Gastroesophageal sphincter (tissue), 4 donors: ENCODE results near the gene C2CD4B. TPM values are rescaled to one million over a fixed set of nuclear protein-coding genes. Genes with fewer than 3 reads are reported as not detected.

ENCODE experiments used
- ATAC-seq: fragments of 150-250 bp; one replicate; pipeline ENCODE4 v1.9.1; 2016; ENCODE audit warnings: mild to moderate bottlenecking, moderate library complexity
- H3K27ac ChIP-seq, 4 donors: fragments of 200-600 bp; sonication (generic) in 3 of 4; 1 replicate in 3 of 4; 2 replicates in 1 of 4; pipeline ENCODE4 v1.5.1; 2016 to 2019
- H3K27me3 ChIP-seq: fragments of 200-600 bp; sonication (generic); one replicate; pipeline ENCODE4 v1.5.1; 2019
- H3K36me3 ChIP-seq, 2 donors: fragments of 200-600 bp; sonication (generic); one replicate each; pipeline ENCODE4 v1.5.1; 2019; ENCODE audit warnings: control low read depth in 1 of 2
- H3K4me1 ChIP-seq, 3 donors: fragments of 200-600 bp; sonication (generic); 1 replicate in 2 of 3; 2 replicates in 1 of 3; pipeline ENCODE4 v1.5.1; 2016 to 2019; ENCODE audit warnings: control low read depth in 2 of 3
- H3K4me3 ChIP-seq, 2 donors: fragments of 200-600 bp; sonication (generic); one replicate each; pipeline ENCODE4 v1.5.1; 2019; ENCODE audit warnings: mild to moderate bottlenecking in 1 of 2, moderate library complexity in 1 of 2
- H3K9me3 ChIP-seq, 3 donors: fragments of 200-600 bp; sonication (generic); one replicate each; pipeline ENCODE4 v1.5.1; 2017 to 2019; ENCODE audit warnings: control low read depth in 2 of 3
- CTCF ChIP-seq, 4 experiments: fragments of 200-600 bp in 2 of 4; fragments of 450-650 bp in 2 of 4; sonication (generic) in 1 of 4; IDR thresholded peaks; one replicate each; pipeline ENCODE4 v1.5.1; 2017 to 2019; ENCODE audit warnings: antibody characterized with exemption in 4 of 4, mild to moderate bottlenecking in 2 of 4, moderate library complexity in 2 of 4
- EP300 ChIP-seq: sonication (generic); formaldehyde crosslinking; IDR thresholded peaks from one replicate; pipeline ENCODE4 v1.6.1; 2017; ENCODE audit warnings: antibody characterized with exemption, mild to moderate bottlenecking
- POLR2A ChIP-seq, 2 donors: fragments of 450-650 bp; IDR thresholded peaks; one replicate each; pipeline ENCODE4 v1.6.1; 2017; ENCODE audit warnings: antibody characterized with exemption in 2 of 2, mild to moderate bottlenecking in 2 of 2, moderate library complexity in 1 of 2
- POLR2AphosphoS5 ChIP-seq: sonication (generic); formaldehyde crosslinking; IDR thresholded peaks from one replicate; pipeline ENCODE4 v1.6.1; 2017; ENCODE audit warnings: antibody characterized with exemption
- WGBS, 2 donors: methylation state at CpG; one replicate each; pipeline ENCODE4 v1.1.5; 2018; ENCODE audit warnings: low coverage in 1 of 2; 5-methylcytosine and 5-hydroxymethylcytosine counted together
- total RNA-seq, 4 donors: library from RNA; depleted of rRNA; stranded (reverse); fragments of >200 nt; gene quantifications; one replicate each; pipeline ENCODE4 v1.1.0, GENCODE V29; 2016

The C2CD4B gene
- total RNA-seq, 4 donors from 2014 or later = 0.17 to 2.7 (median 1.1) TPM

- H3K27ac ChIP-seq = no peak overlapping the region
- H3K4me3 ChIP-seq = no peak overlapping the region
- H3K9me3 ChIP-seq = no peaks in the 10 kb centered on the region
- H3K27me3 ChIP-seq = peaks cover 13% of the 10 kb centered on the region
- WGBS, 2 donors = 83 to 92% methylated on average over 5 of the region's 5 CpGs
- TF ChIP-seq CTCF (IDR thresholded peaks at IDR 0.05) (no peak), POLR2A (IDR thresholded peaks at IDR 0.05) (no peak), POLR2AphosphoS5 (no peak), EP300 (no peak)
- H3K36me3 ChIP-seq = no peaks in the 10 kb centered on the region
- no peaks in the 10 kb centered on the region for H3K4me1 ChIP-seq
- ATAC-seq = no peak
These were observed 23.7 kb upstream of the C2CD4B start for GRCh38 chr15:62188744-62189143.

DNA sequence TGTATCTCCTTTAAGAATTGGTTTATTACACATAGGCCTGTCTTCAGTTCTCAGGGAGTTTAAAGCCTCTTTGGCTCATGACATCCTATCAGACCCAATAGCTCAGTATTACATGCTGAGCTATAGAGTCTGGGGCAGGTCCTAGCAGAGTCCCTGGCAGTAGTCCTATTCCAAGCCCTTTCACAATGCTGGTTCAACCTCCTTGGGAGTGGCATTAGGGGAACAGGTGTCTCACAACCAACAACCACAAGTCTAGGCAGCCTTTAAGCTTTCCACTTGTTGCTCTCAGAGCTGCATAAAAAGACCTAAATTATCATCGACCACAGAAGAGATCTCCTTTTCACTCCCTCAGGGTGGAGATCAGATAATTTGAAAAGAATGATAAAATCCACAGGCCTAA lies 22.8 kb upstream of the C2CD4B start:
- no peak for ATAC-seq
- Histone ChIP-seq H3K36me3 (no peaks in the 10 kb centered on the region), H3K4me3 (no peak overlapping the region), H3K9me3 (no peaks in the 10 kb centered on the region), H3K4me1 (no peaks in the 10 kb centered on the region), H3K27me3 (peaks cover 13% of the 10 kb centered on the region), H3K27ac (no peak overlapping the region)
- no peak for TF ChIP-seq POLR2A (IDR thresholded peaks at IDR 0.05)
- TF ChIP-seq EP300 = no peak
- no peak for TF ChIP-seq CTCF (IDR thresholded peaks at IDR 0.05)
- no peak for TF ChIP-seq POLR2AphosphoS5
- WGBS, 2 donors = 25 to 100% methylated on average over 1 of the region's 1 CpG

- no peak for TF ChIP-seq POLR2AphosphoS5
- TF ChIP-seq CTCF (IDR thresholded peaks at IDR 0.05) = no peak
- no peak for TF ChIP-seq EP300
- TF ChIP-seq POLR2A (IDR thresholded peaks at IDR 0.05) = no peak
- no peaks in the 10 kb centered on the region for H3K36me3 ChIP-seq
- no peaks in the 10 kb centered on the region for H3K9me3 ChIP-seq
- H3K4me1 ChIP-seq = no peaks in the 10 kb centered on the region
- no peak overlapping the region for H3K27ac ChIP-seq
- ATAC-seq = no peak
- H3K27me3 ChIP-seq = peaks cover 13% of the 10 kb centered on the region
- no peak overlapping the region for H3K4me3 ChIP-seq
- 50 to 86% methylated on average over 1 to 5 of the region's 5 CpGs for WGBS, 2 donors
These were observed 22.3 kb upstream of the C2CD4B start for GRCh38 chr15:62187425-62187824.

DNA sequence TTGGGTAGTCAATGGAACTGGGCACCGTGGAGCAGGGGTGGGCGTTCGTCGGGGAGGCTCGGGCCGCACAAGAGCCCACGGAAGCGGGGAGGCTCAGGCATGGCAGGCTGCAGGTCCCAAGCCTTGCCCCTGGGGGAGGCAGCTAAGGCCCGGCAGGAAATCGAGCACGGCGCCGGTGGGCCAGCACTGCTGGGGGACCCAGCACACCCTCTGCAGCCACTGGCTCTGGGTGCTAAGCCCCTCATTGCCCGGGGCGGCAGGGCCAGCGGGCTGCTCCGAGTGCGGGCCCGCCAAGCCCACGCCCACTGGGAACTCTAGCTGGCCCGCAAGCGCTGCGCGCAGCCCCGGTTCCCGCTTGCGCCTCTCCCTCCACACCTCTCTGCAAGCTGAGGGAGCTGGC lies 21.5 kb upstream of the C2CD4B start:
- H3K9me3 ChIP-seq = no peaks in the 10 kb centered on the region
- TF ChIP-seq POLR2A (IDR thresholded peaks at IDR 0.05) (no peak), POLR2AphosphoS5 (no peak), CTCF (IDR thresholded peaks at IDR 0.05) (no peak), EP300 (no peak)
- ATAC-seq = no peak
- H3K4me1 ChIP-seq = no peaks in the 10 kb centered on the region
- H3K36me3 ChIP-seq = no peaks in the 10 kb centered on the region
- H3K27me3 ChIP-seq = peaks cover 13% of the 10 kb centered on the region
- no peak overlapping the region for H3K27ac ChIP-seq
- H3K4me3 ChIP-seq = no peak overlapping the region
- WGBS, 2 donors = no CpG with 5 or more reads among the region's 27 CpGs

GRCh38 chr15:62183130-62183529 lies 18.0 kb upstream of the C2CD4B start:
- peaks cover 6% of the 10 kb centered on the region for H3K27me3 ChIP-seq
- H3K9me3 ChIP-seq = peaks cover 0 to 4% (median 0%) of the 10 kb centered on the region in 3 donors
- no peaks in the 10 kb centered on the region for H3K36me3 ChIP-seq
- H3K4me1 ChIP-seq = no peaks in the 10 kb centered on the region
- H3K27ac ChIP-seq = no peak overlapping the region
- TF ChIP-seq POLR2AphosphoS5 = no peak
- no peak for TF ChIP-seq POLR2A (IDR thresholded peaks at IDR 0.05)
- no peak for TF ChIP-seq EP300
- TF ChIP-seq CTCF (IDR thresholded peaks at IDR 0.05) = no peak
- no peak for ATAC-seq
- H3K4me3 ChIP-seq = no peak overlapping the region
